GM19467 (cell line): Measurements from ENCODE around the gene STEAP4.

Source experiments
- ATAC-seq: cut with Tn5 transposase; IDR thresholded peaks from one replicate; pipeline ENCODE4 v1.9.1; 2021; ENCODE audit warnings: mild to moderate bottlenecking, moderate library complexity; ENCODE audit not compliant: unreplicated experiment

STEAP4 gene

GRCh38 chr7:88223265-88223664 lies 83.4 kb downstream of the STEAP4 start:
- no peak for ATAC-seq
